ENCODE data around the gene TPST2.

GRCh38 chr22:26485806-26486390 lies 104.0 kb downstream of the TPST2 start:
- TF ChIP-seq CTCF (IDR thresholded peaks at IDR 0.05; ENCODE audit: low read depth, low read length) (no peak), EZH2phosphoT487 (IDR thresholded peaks at IDR 0.05; ENCODE audit: low read depth) (no peak)
